Osteoblast (primary cell): Measurements from ENCODE around the gene SND1. TPM values are rescaled to one million over a fixed set of nuclear protein-coding genes. Genes with fewer than 3 reads are reported as not detected.
A peak's percentile ranks its signal among the peaks of the same experiment; 100 is the strongest.

Experiments used
- DNase-seq: peaks from one replicate; pipeline ENCODE4 v3.0.0; 2011; ENCODE audit warnings: low spot score, mixed read lengths; ENCODE audit not compliant: insufficient read length; ENCODE audit errors: missing footprints
- H2AFZ ChIP-seq: 2 replicates; pipeline ENCODE4 v1.6.0; 2011; ENCODE audit warnings: mild to moderate bottlenecking, low read length
- H3K27ac ChIP-seq: 2 replicates; pipeline ENCODE4 v1.5.1; 2011; ENCODE audit warnings: mild to moderate bottlenecking, low read depth, low read length, moderate library complexity
- H3K27me3 ChIP-seq: 2 replicates; pipeline ENCODE4 v1.6.0; 2012; ENCODE audit warnings: mild to moderate bottlenecking, control low read depth, inconsistent platforms, low read length, moderate library complexity; ENCODE audit not compliant: insufficient read depth
- H3K36me3 ChIP-seq: 2 replicates; pipeline ENCODE4 v1.5.1; 2011; ENCODE audit warnings: mild to moderate bottlenecking, low read length, control low read depth, moderate library complexity; ENCODE audit not compliant: insufficient read depth
- H3K4me1 ChIP-seq: 2 replicates; pipeline ENCODE4 v1.5.1; 2011; ENCODE audit warnings: mild to moderate bottlenecking, low read length, control low read depth, moderate library complexity; ENCODE audit not compliant: insufficient read depth
- H3K4me2 ChIP-seq: 2 replicates; pipeline ENCODE4 v1.6.0; 2011; ENCODE audit warnings: mild to moderate bottlenecking, low read length; ENCODE audit not compliant: insufficient read depth
- H3K4me3 ChIP-seq: fragments of 200-600 bp; sonication (generic); 3 replicates; pipeline ENCODE4 v1.5.1; 2012; ENCODE audit warnings: mild to moderate bottlenecking, low read length, inconsistent platforms; ENCODE audit not compliant: insufficient read depth
- H3K79me2 ChIP-seq: 2 replicates; pipeline ENCODE4 v1.6.0; 2012; ENCODE audit warnings: mild to moderate bottlenecking, low read length, control low read depth, inconsistent platforms; ENCODE audit not compliant: insufficient read depth
- H3K9me3 ChIP-seq: 2 replicates; pipeline ENCODE4 v1.5.1; 2011; ENCODE audit warnings: low read depth, low read length, control low read depth
- H4K20me1 ChIP-seq: 2 replicates; pipeline ENCODE4 v1.6.0; 2012; ENCODE audit warnings: mild to moderate bottlenecking, low read length, control low read depth; ENCODE audit not compliant: insufficient read depth
- total RNA-seq: library from RNA; depleted of rRNA; stranded (reverse); fragments of >200 nt; gene quantifications from 2 replicates; pipeline ENCODE4 v1.2.3, GENCODE V29; 2012
- TF ChIP-seq, protein P1 (sequence below): IDR thresholded peaks from 2 replicates; pipeline ENCODE4 v1.5.1; 2011; ENCODE audit warnings: mild to moderate bottlenecking, low read depth, low read length, moderate library complexity; ENCODE audit errors: extremely low read depth

SND1 gene
- total RNA-seq, 1 donor, result 257 TPM

DNA sequence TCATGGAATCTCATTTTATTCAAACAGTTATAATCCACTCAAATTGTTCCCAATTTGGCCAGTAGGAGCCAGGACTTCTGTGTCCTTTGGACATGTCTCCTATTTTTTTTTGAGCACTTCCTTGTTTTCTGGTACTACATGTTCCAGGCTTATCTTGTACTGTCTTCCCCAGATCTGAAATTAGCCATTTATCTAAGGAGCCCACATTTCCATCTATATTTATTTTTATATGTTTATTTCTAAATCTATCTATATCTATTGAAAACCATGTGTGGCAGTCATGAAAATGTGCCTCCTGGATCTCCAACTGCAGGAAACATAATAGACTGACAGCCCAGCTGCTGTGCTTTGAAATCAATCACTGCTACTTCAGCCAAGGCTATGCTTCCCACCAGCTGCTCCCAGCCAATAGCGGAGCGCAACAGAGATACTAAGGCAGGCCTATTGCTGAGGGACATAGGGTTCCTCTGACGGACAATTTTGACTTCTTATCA, 232.1 kb downstream of the SND1 start:
- Histone ChIP-seq H3K4me3 (no peak overlapping the region), H3K79me2 (peaks cover 63% of the 10 kb centered on the region), H2AFZ (no peak overlapping the region), H3K36me3 (peaks cover 12% of the 10 kb centered on the region), H3K4me1 (peaks cover 29% of the 10 kb centered on the region), H3K4me2 (no peak overlapping the region), H4K20me1 (peaks cover 25% of the 10 kb centered on the region), H3K27ac (no peak overlapping the region), H3K27me3 (no peaks in the 10 kb centered on the region), H3K9me3 (no peaks in the 10 kb centered on the region)
- TF ChIP-seq, protein P1, sequence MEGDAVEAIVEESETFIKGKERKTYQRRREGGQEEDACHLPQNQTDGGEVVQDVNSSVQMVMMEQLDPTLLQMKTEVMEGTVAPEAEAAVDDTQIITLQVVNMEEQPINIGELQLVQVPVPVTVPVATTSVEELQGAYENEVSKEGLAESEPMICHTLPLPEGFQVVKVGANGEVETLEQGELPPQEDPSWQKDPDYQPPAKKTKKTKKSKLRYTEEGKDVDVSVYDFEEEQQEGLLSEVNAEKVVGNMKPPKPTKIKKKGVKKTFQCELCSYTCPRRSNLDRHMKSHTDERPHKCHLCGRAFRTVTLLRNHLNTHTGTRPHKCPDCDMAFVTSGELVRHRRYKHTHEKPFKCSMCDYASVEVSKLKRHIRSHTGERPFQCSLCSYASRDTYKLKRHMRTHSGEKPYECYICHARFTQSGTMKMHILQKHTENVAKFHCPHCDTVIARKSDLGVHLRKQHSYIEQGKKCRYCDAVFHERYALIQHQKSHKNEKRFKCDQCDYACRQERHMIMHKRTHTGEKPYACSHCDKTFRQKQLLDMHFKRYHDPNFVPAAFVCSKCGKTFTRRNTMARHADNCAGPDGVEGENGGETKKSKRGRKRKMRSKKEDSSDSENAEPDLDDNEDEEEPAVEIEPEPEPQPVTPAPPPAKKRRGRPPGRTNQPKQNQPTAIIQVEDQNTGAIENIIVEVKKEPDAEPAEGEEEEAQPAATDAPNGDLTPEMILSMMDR, result peak; percentile 10
- no peak for DNase-seq

DNA sequence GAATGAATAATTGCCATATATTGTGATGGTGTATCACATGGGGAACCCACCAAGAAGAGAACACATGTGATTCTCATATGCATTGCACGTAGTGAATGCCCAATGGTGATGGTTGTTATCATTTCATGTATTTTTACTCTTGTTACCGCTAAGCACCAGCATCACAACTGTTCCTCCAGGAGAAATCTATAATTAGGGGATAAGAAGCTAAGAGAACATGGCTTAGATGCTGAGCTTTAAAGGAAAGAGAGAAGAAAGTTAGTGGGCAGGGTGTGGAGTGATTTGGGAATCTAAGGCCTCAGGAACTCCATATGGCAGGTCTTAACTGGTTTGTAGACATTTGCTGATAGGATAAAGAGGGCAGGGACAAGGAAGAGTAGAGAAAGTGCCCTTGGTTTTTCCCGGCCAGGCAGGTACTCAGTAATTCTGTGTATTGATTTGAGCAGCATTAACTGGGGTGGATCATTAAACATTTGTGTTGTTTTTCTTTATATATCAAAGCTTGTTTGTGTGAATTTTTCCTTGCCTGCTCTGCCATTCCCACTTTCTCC, 233.3 kb downstream of the SND1 start:
- no peak overlapping the region for H3K4me3 ChIP-seq
- TF ChIP-seq, protein P1, result no peak
- peaks cover 19% of the 10 kb centered on the region for H3K36me3 ChIP-seq
- H3K79me2 ChIP-seq, result peaks cover 58% of the 10 kb centered on the region
- H3K4me1 ChIP-seq, result peaks cover 29% of the 10 kb centered on the region
- no peak overlapping the region for H2AFZ ChIP-seq
- DNase-seq, result no peak
- H3K27ac ChIP-seq, result peak overlapping the region; percentile 35
- H4K20me1 ChIP-seq, result peaks cover 21% of the 10 kb centered on the region
- no peaks in the 10 kb centered on the region for H3K27me3 ChIP-seq
- peak overlapping the region; percentile 65 for H3K4me2 ChIP-seq
- no peaks in the 10 kb centered on the region for H3K9me3 ChIP-seq

DNA sequence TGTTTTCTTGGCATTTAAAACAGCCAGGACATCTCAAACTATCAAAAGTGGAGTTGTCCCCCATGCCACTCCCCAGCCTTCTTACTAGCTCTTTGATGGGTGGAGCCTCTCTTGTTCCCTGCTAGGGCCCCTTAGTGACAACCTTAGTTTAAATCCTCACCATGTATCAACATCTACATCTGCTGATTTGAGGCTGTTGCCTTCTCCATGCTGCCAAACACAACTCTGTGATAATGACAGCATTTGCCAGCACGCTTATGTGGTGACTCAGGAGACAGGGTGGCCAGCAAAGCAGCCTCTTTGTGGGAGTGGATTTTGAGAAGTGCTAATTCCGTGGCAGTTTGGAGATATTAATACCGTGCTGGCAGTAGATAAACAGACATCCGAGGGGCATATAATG, 233.8 kb downstream of the SND1 start:
- Histone ChIP-seq H3K79me2 (peaks cover 54% of the 10 kb centered on the region), H4K20me1 (peaks cover 22% of the 10 kb centered on the region), H3K4me3 (no peak overlapping the region), H3K4me2 (peak overlapping the region; percentile 65), H3K27ac (peak overlapping the region; percentile 35), H3K4me1 (peaks cover 31% of the 10 kb centered on the region), H3K27me3 (no peaks in the 10 kb centered on the region), H3K9me3 (no peaks in the 10 kb centered on the region), H2AFZ (no peak overlapping the region), H3K36me3 (peaks cover 19% of the 10 kb centered on the region)
- peak; percentile 55 for DNase-seq
- TF ChIP-seq, protein P1, result no peak

DNA sequence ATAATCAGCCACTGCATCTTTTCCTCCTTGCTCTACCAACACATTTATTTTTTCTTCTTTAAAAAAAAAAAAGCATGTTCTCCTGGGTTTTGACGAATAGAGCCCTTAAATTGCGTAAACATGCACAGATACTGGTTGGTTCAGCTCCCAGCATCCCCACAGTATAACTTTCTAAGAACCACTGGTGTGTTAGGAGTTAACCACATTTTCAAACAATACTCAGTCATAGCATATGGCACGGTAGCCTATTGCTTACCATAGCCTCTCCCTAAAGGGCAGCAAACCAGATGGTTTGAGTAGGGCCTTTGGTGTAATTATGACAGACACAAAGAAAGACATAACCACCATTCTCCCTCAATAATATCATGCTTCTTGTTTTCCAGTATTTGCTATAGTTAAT, 234.3 kb downstream of the SND1 start:
- Histone ChIP-seq H3K27me3 (no peaks in the 10 kb centered on the region), H3K9me3 (no peaks in the 10 kb centered on the region), H3K79me2 (peaks cover 51% of the 10 kb centered on the region), H3K4me1 (peaks cover 33% of the 10 kb centered on the region), H3K4me2 (peak overlapping the region; percentile 65), H3K4me3 (no peak overlapping the region), H4K20me1 (peaks cover 25% of the 10 kb centered on the region), H3K36me3 (peaks cover 19% of the 10 kb centered on the region), H3K27ac (peak overlapping the region; percentile 35), H2AFZ (no peak overlapping the region)
- TF ChIP-seq, protein P1, result no peak
- DNase-seq, result no peak
